Endothelial cell of umbilical vein (primary cell): ENCODE measurements around the gene PLK1. TPM values are rescaled to one million over a fixed set of nuclear protein-coding genes. Genes with fewer than 3 reads are reported as not detected.

Source experiments
- BruUV-seq: library from RNA; stranded (reverse); fragments of 400-500 nt; replicated peaks from 2 replicates; lab custom pipeline; 2021; lab: Mats Ljungman, UMichigan
- CTCF ChIA-PET: fragments of 300-600, 350-600 bp; sonication (Branson Sonifier 250); formaldehyde crosslinking; loops from one replicate; lab custom pipeline; 2021; ENCODE audit warnings: antibody characterized with exemption, inconsistent platforms; lab: Charles Lee
- POLR2A ChIA-PET: fragments of 300-600, 350-600 bp; sonication (Branson Sonifier 250); formaldehyde crosslinking; loops from one replicate; lab custom pipeline; 2021; ENCODE audit warnings: antibody characterized with exemption, inconsistent platforms; lab: Charles Lee
- DNase-seq: peaks from one replicate; pipeline ENCODE4 v3.0.0-alpha.2; 2011; ENCODE audit warnings: low read depth, low spot score
- FAIRE-seq: peaks from 2 replicates; lab custom pipeline; 2011; peaks lifted over from hg19 to GRCh38; lab: Jason Lieb, UNC
- H2AFZ ChIP-seq: 2 replicates; pipeline ENCODE4 v1.6.0; 2012; ENCODE audit warnings: low read depth, low read length, control low read depth, inconsistent platforms
- H3K27ac ChIP-seq: 2 replicates; pipeline ENCODE4 v1.5.1; 2011; ENCODE audit warnings: low read depth, mild to moderate bottlenecking, control low read depth, low read length, moderate library complexity; ENCODE audit not compliant: insufficient read depth
- H3K27me3 ChIP-seq, 2 experiments: 2 replicates each; pipeline versions ENCODE4 v1.6.0 to v1.6.1; 2011; ENCODE audit warnings: low read length in 2 of 2, mixed read lengths in 1 of 2; ENCODE audit not compliant: control insufficient read depth in 2 of 2, insufficient read depth in 2 of 2
- H3K36me3 ChIP-seq, 2 experiments: 2 replicates in 1 of 2; 3 replicates in 1 of 2; pipeline ENCODE4 v1.5.1; 2011; ENCODE audit warnings: low read length in 2 of 2, mild to moderate bottlenecking in 1 of 2, moderate library complexity in 1 of 2; ENCODE audit not compliant: control insufficient read depth in 2 of 2, insufficient read depth in 2 of 2; ENCODE audit errors: extremely low read depth in 1 of 2
- H3K4me1 ChIP-seq: 3 replicates; pipeline ENCODE4 v1.5.1; 2011; ENCODE audit warnings: mild to moderate bottlenecking, low read length; ENCODE audit not compliant: control insufficient read depth, insufficient read depth; ENCODE audit errors: extremely low read depth
- H3K4me2 ChIP-seq: 2 replicates; pipeline ENCODE4 v1.6.1; 2011; ENCODE audit warnings: low read length, control low read depth, mixed read lengths; ENCODE audit not compliant: insufficient read depth
- H3K4me3 ChIP-seq, 3 experiments: fragments of 200-600 bp in 1 of 3; sonication (generic), shearing (Covaris generic) in 1 of 3; replicated peaks in 1 of 3; 2 replicates each; pipeline ENCODE4 v1.5.1; 2011 to 2016; ENCODE audit warnings: control low read depth in 3 of 3, low read length in 3 of 3, mild to moderate bottlenecking in 2 of 3, inconsistent platforms in 1 of 3, low read depth in 1 of 3, moderate library complexity in 1 of 3; ENCODE audit not compliant: insufficient read depth in 1 of 3
- H3K79me2 ChIP-seq: 2 replicates; pipeline ENCODE4 v1.6.0; 2012; ENCODE audit warnings: low read length, inconsistent platforms; ENCODE audit not compliant: control insufficient read depth, insufficient read depth
- H3K9ac ChIP-seq: replicated peaks from 2 replicates; pipeline ENCODE3; 2011; ENCODE audit warnings: low read length, control low read depth; ENCODE audit not compliant: insufficient read depth; ENCODE audit errors: extremely low read depth
- H3K9me1 ChIP-seq: replicated peaks from 3 replicates; pipeline ENCODE4 v1.6.0; 2011; ENCODE audit warnings: mild to moderate bottlenecking, low read length; ENCODE audit not compliant: control insufficient read depth, insufficient read depth; ENCODE audit errors: extremely low read depth
- H3K9me3 ChIP-seq: replicated peaks from 2 replicates; pipeline ENCODE4 v1.5.1; 2012; ENCODE audit warnings: low read length, inconsistent platforms; ENCODE audit not compliant: control insufficient read depth, insufficient read depth
- H4K20me1 ChIP-seq: replicated peaks from 2 replicates; pipeline ENCODE3; 2011; ENCODE audit warnings: mild to moderate bottlenecking, low read length; ENCODE audit not compliant: control insufficient read depth, insufficient read depth; ENCODE audit errors: extremely low read depth
- CTCF ChIP-seq, 2 donors: IDR thresholded peaks; 1 replicate in 1 of 2; 2 replicates in 1 of 2; pipeline ENCODE4 v1.5.1; 2011; ENCODE audit warnings: low read length in 2 of 2, mild to moderate bottlenecking in 2 of 2, moderate library complexity in 2 of 2, control low read depth in 1 of 2, inconsistent platforms in 1 of 2, low read depth in 1 of 2; ENCODE audit not compliant: insufficient read depth in 1 of 2; ENCODE audit errors: extremely low read depth in 1 of 2
- EZH2 ChIP-seq: IDR thresholded peaks from 2 replicates; pipeline ENCODE4 v1.6.1; 2012; ENCODE audit warnings: borderline replicate concordance, low read depth, mild to moderate bottlenecking, moderate library complexity, low read length, inconsistent platforms; ENCODE audit not compliant: severe bottlenecking
- FOS ChIP-seq: IDR thresholded peaks from 2 replicates; pipeline ENCODE4 v1.6.1; 2011; ENCODE audit warnings: mild to moderate bottlenecking, low read length, moderate library complexity, borderline replicate concordance; ENCODE audit not compliant: insufficient read depth
- GATA2 ChIP-seq: IDR thresholded peaks from 2 replicates; pipeline ENCODE4 v1.7.0; 2011; ENCODE audit warnings: low read depth, mild to moderate bottlenecking, moderate library complexity, mixed read lengths, low read length; ENCODE audit not compliant: insufficient read length, insufficient read depth
- JUN ChIP-seq: IDR thresholded peaks from 2 replicates; pipeline ENCODE4 v1.6.1; 2011; ENCODE audit warnings: borderline replicate concordance, low read depth; ENCODE audit not compliant: insufficient read length, insufficient read depth
- MYC ChIP-seq: IDR thresholded peaks from one replicate; pipeline ENCODE4 v1.6.1; 2011; ENCODE audit warnings: mild to moderate bottlenecking, low read depth, low read length
- POLR2A ChIP-seq: IDR thresholded peaks from 2 replicates; pipeline ENCODE4 v1.6.1; 2012; ENCODE audit warnings: low read depth, mild to moderate bottlenecking, control low read depth, low read length
- POLR2AphosphoS5 ChIP-seq: IDR thresholded peaks from 2 replicates; pipeline ENCODE4 v1.6.1; 2012; ENCODE audit warnings: low read depth, mild to moderate bottlenecking, control low read depth, low read length, moderate library complexity; ENCODE audit not compliant: insufficient read depth
- dilution Hi-C: fragments of 300-500 bp; cut with MboI; formaldehyde crosslinking; loops from one replicate; pipeline ENCODE4 v1.15.0; 2019; ENCODE audit warnings: low sequenced_read_pairs; ENCODE audit not compliant: extremely low pct_ligation_motif_present
- intact Hi-C: fragments of 100-400 bp; cut with micrococcal nuclease; formaldehyde crosslinking; loops from one replicate; pipeline ENCODE4 v1.10.0; 2022
- polyA plus RNA-seq, 4 experiments: library from polyadenylated mRNA; depleted of rRNA in 3 of 4; stranded (reverse) in 3 of 4; unstranded in 1 of 4; fragments of >200 nt; gene quantifications; 2 replicates each; pipeline versions ENCODE4 v1.2.1 to v1.2.3, GENCODE V29; 2011 to 2012; ENCODE audit warnings: missing spikeins in 1 of 4
- total RNA-seq: library from RNA; stranded (reverse); gene quantifications from 2 replicates; pipeline ENCODE4 v1.2.3, GENCODE V29; 2021
- TF ChIP-seq, protein P1 (sequence below): IDR thresholded peaks from 2 replicates; pipeline ENCODE4 v1.6.1; 2011; ENCODE audit not compliant: insufficient read depth, insufficient read length

The PLK1 gene
- total and polyA plus RNA-seq, 2 donors (not counting 3 experiments of a cell fraction or from before 2014, with no cell fraction given) = 94.9 to 109 TPM

DNA sequence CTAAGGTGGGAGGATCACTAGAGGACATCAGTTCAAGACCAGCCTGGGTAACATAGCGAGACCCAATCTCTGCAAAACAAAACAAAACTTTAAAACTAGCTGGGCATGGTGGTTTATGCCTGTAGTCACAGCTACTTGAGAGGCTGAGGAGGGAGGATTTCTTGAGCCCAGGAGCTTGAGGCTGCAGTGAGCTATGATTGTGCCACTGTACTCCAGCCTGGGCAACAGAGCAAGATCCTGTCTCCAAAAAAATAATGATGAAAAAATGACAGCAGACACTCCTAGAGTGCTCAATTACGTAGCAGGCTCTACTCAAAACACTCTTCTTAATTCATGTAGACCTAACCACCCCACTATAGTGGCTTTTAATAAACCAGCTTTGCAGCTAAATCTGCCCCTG, 21.4 kb downstream of the PLK1 start:
- ChIA-PET POLR2A (no interaction called here), CTCF (no interaction called here)
- intact Hi-C loops (no loop called here), dilution Hi-C loops (no loop called here)
- Histone ChIP-seq H3K4me2 (no peak overlapping the region), H3K9me1 (no peaks in the 10 kb centered on the region), H3K4me3 (no peak overlapping the region), H3K9me3 (no peaks in the 10 kb centered on the region), H3K9ac (no peak overlapping the region), H3K27me3 (peaks cover 1 to 2% of the 10 kb centered on the region in 2 experiments), H2AFZ (no peak overlapping the region), H3K27ac (no peak overlapping the region), H3K79me2 (no peaks in the 10 kb centered on the region), H3K36me3 (no peaks in the 10 kb centered on the region), H4K20me1 (no peaks in the 10 kb centered on the region), H3K4me1 (no peaks in the 10 kb centered on the region)
- BruUV-seq = no TSS peak
- DNase-seq = no peak
- TF ChIP-seq POLR2A = no peak
- no peak for TF ChIP-seq GATA2
- TF ChIP-seq CTCF (IDR thresholded peaks at IDR 0.05; ENCODE audit: extremely low read depth in 1 of 2, insufficient read depth in 1 of 2, low read depth in 1 of 2, low read length in 2 of 2) = no peak
- TF ChIP-seq EZH2 = no peak
- TF ChIP-seq FOS = no peak
- TF ChIP-seq MYC = no peak
- no peak for TF ChIP-seq JUN
- no peak for TF ChIP-seq POLR2AphosphoS5
- TF ChIP-seq, protein P1, sequence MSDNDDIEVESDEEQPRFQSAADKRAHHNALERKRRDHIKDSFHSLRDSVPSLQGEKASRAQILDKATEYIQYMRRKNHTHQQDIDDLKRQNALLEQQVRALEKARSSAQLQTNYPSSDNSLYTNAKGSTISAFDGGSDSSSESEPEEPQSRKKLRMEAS = no peak
- FAIRE-seq = no peak
